Skeletal muscle tissue (tissue), 4 donors: ENCODE measurements around the gene ANXA7. TPM values are rescaled to one million over a fixed set of nuclear protein-coding genes. Genes with fewer than 3 reads are reported as not detected.

ENCODE experiments used
- H3K27ac ChIP-seq: one replicate; pipeline ENCODE4 v1.7.0; 2013; ENCODE audit warnings: mild to moderate bottlenecking, low read depth, low read length, inconsistent platforms
- H3K27me3 ChIP-seq, 3 donors: one replicate each; pipeline ENCODE4 v1.7.0; 2013; ENCODE audit warnings: low read length in 3 of 3; ENCODE audit not compliant: control insufficient read depth in 3 of 3, insufficient read depth in 3 of 3
- H3K36me3 ChIP-seq, 3 donors: one replicate each; pipeline ENCODE4 v1.7.0; 2013; ENCODE audit warnings: low read length in 3 of 3; ENCODE audit not compliant: control insufficient read depth in 3 of 3, insufficient read depth in 3 of 3
- H3K4me1 ChIP-seq, 3 donors: one replicate each; pipeline ENCODE4 v1.7.0; 2013; ENCODE audit warnings: low read length in 3 of 3, mild to moderate bottlenecking in 3 of 3; ENCODE audit not compliant: control insufficient read depth in 3 of 3, insufficient read depth in 3 of 3
- H3K4me3 ChIP-seq, 3 donors: one replicate each; pipeline ENCODE4 v1.7.0; 2013; ENCODE audit warnings: low read length in 3 of 3
- H3K9ac ChIP-seq, 3 donors: one replicate each; pipeline ENCODE4 v1.7.0; 2013; ENCODE audit warnings: low read length in 3 of 3, mild to moderate bottlenecking in 3 of 3, moderate library complexity in 2 of 3, low read depth in 1 of 3
- H3K9me3 ChIP-seq, 3 donors: one replicate each; pipeline ENCODE4 v1.7.0; 2013; ENCODE audit warnings: low read length in 3 of 3; ENCODE audit not compliant: control insufficient read depth in 3 of 3
- total RNA-seq: library from RNA; depleted of rRNA; stranded (reverse); fragments of >200 nt; gene quantifications from one replicate; pipeline ENCODE4 v1.2.3, GENCODE V29; 2014
- donor health status: Osteomylitis.

ANXA7 gene
- total RNA-seq, 1 donor from 2014 or later, result 47.0 TPM

- Histone ChIP-seq H3K27ac (no peak overlapping the region), H3K36me3 (peaks cover 9 to 16% (median 15%) of the 10 kb centered on the region in 3 donors), H3K27me3 (no peaks in the 10 kb centered on the region)
These were observed 25.2 kb upstream of the ANXA7 start for GRCh38 chr10:73439055-73439454.

GRCh38 chr10:73433538-73433867 lies 19.6 kb upstream of the ANXA7 start, which contains the start of gene MSS51:
Gene MSS51 (minus strand): TSS chr10:73433561. CDS start chr10:73428284, 5,277 bp downstream.
- H3K27ac ChIP-seq, result peak within 1 kb of the TSS; percentile 89
- H3K36me3 ChIP-seq, result peaks cover 9 to 18% (median 15%) of the 10 kb centered on the region in 3 donors
- H3K4me1 ChIP-seq, result peaks cover 3 to 10% (median 5%) of the 10 kb centered on the region in 3 donors
- no peaks in the 10 kb centered on the region for H3K27me3 ChIP-seq
- peak within 1 kb of the TSS; percentile 65 to 82 (median 66) for H3K4me3 ChIP-seq
- no peaks in the 10 kb centered on the region for H3K9me3 ChIP-seq
- H3K9ac ChIP-seq, result peak within 1 kb of the TSS; percentile 55 to 86 (median 70)

More at GRCh38 chr10:73439055-73439454, 25.2 kb upstream of the ANXA7 start:
- peaks cover 0 to 9% (median 7%) of the 10 kb centered on the region in 3 donors for H3K4me1 ChIP-seq
- no peak overlapping the region for H3K9ac ChIP-seq
- H3K9me3 ChIP-seq, result no peaks in the 10 kb centered on the region
- H3K4me3 ChIP-seq, result no peak overlapping the region

- Histone ChIP-seq H3K9ac (peak overlapping the region; percentile 55 to 86 (median 70)), H3K36me3 (peaks cover 9 to 19% (median 13%) of the 10 kb centered on the region in 3 donors), H3K4me1 (peaks cover 3 to 10% (median 5%) of the 10 kb centered on the region in 3 donors), H3K27ac (peak overlapping the region; percentile 89), H3K4me3 (peak overlapping the region; percentile 65 to 82 (median 66)), H3K27me3 (no peaks in the 10 kb centered on the region), H3K9me3 (no peaks in the 10 kb centered on the region)
These were observed 19.0 kb upstream of the ANXA7 start for GRCh38 chr10:73432646-73433537.

- Histone ChIP-seq H3K36me3 (peaks cover 41 to 61% (median 50%) of the 10 kb centered on the region in 3 donors), H3K9me3 (no peaks in the 10 kb centered on the region)
These were observed 12.5 kb upstream of the ANXA7 start for GRCh38 chr10:73426318-73426717.

GRCh38 chr10:73424478-73424877 lies 10.6 kb upstream of the ANXA7 start:
- no peak overlapping the region for H3K27ac ChIP-seq

More at GRCh38 chr10:73426318-73426717, 12.5 kb upstream of the ANXA7 start:
- Histone ChIP-seq H3K9ac (no peak overlapping the region), H3K4me1 (peaks cover 0 to 10% (median 2%) of the 10 kb centered on the region in 3 donors), H3K27ac (no peak overlapping the region), H3K27me3 (no peaks in the 10 kb centered on the region), H3K4me3 (no peak overlapping the region)

GRCh38 chr10:73423309-73423708 lies 9.5 kb upstream of the ANXA7 start:
- Histone ChIP-seq H3K36me3 (peaks cover 41 to 61% (median 47%) of the 10 kb centered on the region in 3 donors), H3K9ac (no peak overlapping the region), H3K9me3 (no peaks in the 10 kb centered on the region), H3K4me3 (no peak overlapping the region), H3K27ac (no peak overlapping the region), H3K4me1 (peaks cover 2 to 10% (median 3%) of the 10 kb centered on the region in 3 donors), H3K27me3 (no peaks in the 10 kb centered on the region)

More at GRCh38 chr10:73424478-73424877, 10.6 kb upstream of the ANXA7 start:
- no peaks in the 10 kb centered on the region for H3K9me3 ChIP-seq
- H3K4me3 ChIP-seq, result no peak overlapping the region
- H3K9ac ChIP-seq, result no peak overlapping the region
- H3K4me1 ChIP-seq, result peaks cover 2 to 10% (median 2%) of the 10 kb centered on the region in 3 donors
- no peaks in the 10 kb centered on the region for H3K27me3 ChIP-seq
- H3K36me3 ChIP-seq, result peaks cover 41 to 61% (median 49%) of the 10 kb centered on the region in 3 donors

GRCh38 chr10:73416571-73416970 lies 2.7 kb upstream of the ANXA7 start:
- H3K27ac ChIP-seq, result no peak overlapping the region
- H3K9me3 ChIP-seq, result no peaks in the 10 kb centered on the region
- H3K27me3 ChIP-seq, result no peaks in the 10 kb centered on the region
- H3K4me1 ChIP-seq, result peaks cover 17 to 21% (median 19%) of the 10 kb centered on the region in 3 donors
- no peak overlapping the region for H3K9ac ChIP-seq
- no peak overlapping the region for H3K4me3 ChIP-seq
- H3K36me3 ChIP-seq, result peaks cover 0 to 3% (median 2%) of the 10 kb centered on the region in 3 donors

- Histone ChIP-seq H3K4me1 (peaks cover 17 to 21% (median 18%) of the 10 kb centered on the region in 3 donors), H3K36me3 (peaks cover 0 to 2% (median 0%) of the 10 kb centered on the region in 3 donors), H3K9me3 (no peaks in the 10 kb centered on the region), H3K27me3 (no peaks in the 10 kb centered on the region), H3K27ac (peak overlapping the region; percentile 99), H3K4me3 (peak overlapping the region; percentile 72 to 100 (median 96)), H3K9ac (peak overlapping the region; percentile 66 to 98 (median 92))
These were observed 530 bp upstream of the ANXA7 start for GRCh38 chr10:73414230-73414945.

- H3K4me3 ChIP-seq, result peak overlapping the region; percentile 72 to 100 (median 96)
- no peaks in the 10 kb centered on the region for H3K9me3 ChIP-seq
- H3K36me3 ChIP-seq, result peaks cover 0 to 2% (median 0%) of the 10 kb centered on the region in 3 donors
- H3K9ac ChIP-seq, result peak overlapping the region; percentile 92 to 98 (median 93)
- H3K27ac ChIP-seq, result peak overlapping the region; percentile 99
- H3K27me3 ChIP-seq, result no peaks in the 10 kb centered on the region
- H3K4me1 ChIP-seq, result peaks cover 17 to 24% (median 18%) of the 10 kb centered on the region in 3 donors
These were observed 740 bp downstream of the ANXA7 start for GRCh38 chr10:73413108-73413527.
